IPS-15b (cell line): Measurements from ENCODE around the gene LRP2BP.
"Not testable (repeated sequence)": the region's sequence is repeated elsewhere in the genome, so short reads cannot be mapped to it uniquely, and the experiment has no call there.

ENCODE experiments used
- H3K27me3 ChIP-seq: one replicate; pipeline ENCODE4 v1.6.1; 2013; ENCODE audit warnings: low read length; ENCODE audit not compliant: control insufficient read depth, insufficient read depth
- H3K36me3 ChIP-seq: one replicate; pipeline ENCODE4 v1.6.1; 2013; ENCODE audit warnings: low read length; ENCODE audit not compliant: control insufficient read depth, insufficient read depth
- H3K4me1 ChIP-seq: one replicate; pipeline ENCODE4 v1.6.1; 2013; ENCODE audit warnings: mild to moderate bottlenecking, low read length; ENCODE audit not compliant: control insufficient read depth, insufficient read depth
- H3K4me3 ChIP-seq: one replicate; pipeline ENCODE4 v1.5.1; 2013; ENCODE audit warnings: low read depth, low read length
- H3K9ac ChIP-seq: one replicate; pipeline ENCODE4 v1.6.1; 2013; ENCODE audit warnings: low read depth, mild to moderate bottlenecking, low read length
- H3K9me3 ChIP-seq: one replicate; pipeline ENCODE4 v1.6.1; 2013; ENCODE audit warnings: mild to moderate bottlenecking, low read length; ENCODE audit not compliant: control insufficient read depth, insufficient read depth

Gene LRP2BP

GRCh38 chr4:185374027-185374426 lies 21.7 kb downstream of the LRP2BP start:
- Histone ChIP-seq H3K9me3 (no peaks in the 10 kb centered on the region), H3K9ac (no peak overlapping the region), H3K4me1 (peaks cover 5% of the 10 kb centered on the region), H3K4me3 (no peak overlapping the region), H3K36me3 (no peaks in the 10 kb centered on the region), H3K27me3 (no peaks in the 10 kb centered on the region)

- H3K4me3 ChIP-seq = no peak overlapping the region
- H3K9ac ChIP-seq = no peak overlapping the region
- H3K9me3 ChIP-seq = no peaks in the 10 kb centered on the region
- no peaks in the 10 kb centered on the region for H3K4me1 ChIP-seq
- no peaks in the 10 kb centered on the region for H3K27me3 ChIP-seq
- no peaks in the 10 kb centered on the region for H3K36me3 ChIP-seq
These were observed 24.0 kb downstream of the LRP2BP start for GRCh38 chr4:185371702-185372101.

GRCh38 chr4:185370268-185370949 lies 25.3 kb downstream of the LRP2BP start:
- H3K4me3 ChIP-seq = no peak overlapping the region

GRCh38 chr4:185369731-185370130 lies 26.0 kb downstream of the LRP2BP start:
- no peaks in the 10 kb centered on the region for H3K36me3 ChIP-seq
- H3K9me3 ChIP-seq = no peaks in the 10 kb centered on the region
- H3K4me1 ChIP-seq = no peaks in the 10 kb centered on the region
- H3K9ac ChIP-seq = no peak overlapping the region
- H3K4me3 ChIP-seq = no peak overlapping the region
- H3K27me3 ChIP-seq = no peaks in the 10 kb centered on the region

More at GRCh38 chr4:185370268-185370949, 25.3 kb downstream of the LRP2BP start:
- no peaks in the 10 kb centered on the region for H3K27me3 ChIP-seq
- no peak overlapping the region for H3K9ac ChIP-seq
- no peaks in the 10 kb centered on the region for H3K4me1 ChIP-seq
- H3K36me3 ChIP-seq = no peaks in the 10 kb centered on the region
- no peaks in the 10 kb centered on the region for H3K9me3 ChIP-seq

GRCh38 chr4:185364886-185365285 lies 30.8 kb downstream of the LRP2BP start:
- H3K36me3 ChIP-seq = no peaks in the 10 kb centered on the region
- H3K4me3 ChIP-seq = no peak overlapping the region
- no peaks in the 10 kb centered on the region for H3K27me3 ChIP-seq
- no peak overlapping the region for H3K9ac ChIP-seq
- H3K9me3 ChIP-seq = no peaks in the 10 kb centered on the region
- no peaks in the 10 kb centered on the region for H3K4me1 ChIP-seq

GRCh38 chr4:185363251-185363650 lies 32.5 kb downstream of the LRP2BP start:
- no peaks in the 10 kb centered on the region for H3K27me3 ChIP-seq
- no peak overlapping the region for H3K4me3 ChIP-seq
- no peaks in the 10 kb centered on the region for H3K4me1 ChIP-seq
- H3K36me3 ChIP-seq = no peaks in the 10 kb centered on the region
- no peaks in the 10 kb centered on the region for H3K9me3 ChIP-seq
- H3K9ac ChIP-seq = no peak overlapping the region

- H3K27me3 ChIP-seq, H3K9me3 ChIP-seq, H3K4me1 ChIP-seq, H3K9ac ChIP-seq, H3K4me3 ChIP-seq, H3K36me3 ChIP-seq: not testable (repeated sequence)
These were observed 33.2 kb downstream of the LRP2BP start for GRCh38 chr4:185362570-185362969.

- Histone ChIP-seq H3K9ac (no peak overlapping the region), H3K4me1 (no peaks in the 10 kb centered on the region), H3K4me3 (no peak overlapping the region), H3K27me3 (no peaks in the 10 kb centered on the region), H3K9me3 (no peaks in the 10 kb centered on the region), H3K36me3 (no peaks in the 10 kb centered on the region)
These were observed 33.9 kb downstream of the LRP2BP start for GRCh38 chr4:185361872-185362271.

GRCh38 chr4:185359767-185360446 lies 35.8 kb downstream of the LRP2BP start:
- H3K36me3 ChIP-seq = no peaks in the 10 kb centered on the region
- no peak overlapping the region for H3K9ac ChIP-seq

GRCh38 chr4:185358959-185359358 lies 36.8 kb downstream of the LRP2BP start:
- H3K27me3 ChIP-seq = no peaks in the 10 kb centered on the region
- no peaks in the 10 kb centered on the region for H3K36me3 ChIP-seq
- H3K9me3 ChIP-seq = no peaks in the 10 kb centered on the region
- H3K4me3 ChIP-seq = no peak overlapping the region
- H3K9ac ChIP-seq = no peak overlapping the region
- no peaks in the 10 kb centered on the region for H3K4me1 ChIP-seq

More at GRCh38 chr4:185359767-185360446, 35.8 kb downstream of the LRP2BP start:
- Histone ChIP-seq H3K4me3 (no peak overlapping the region), H3K4me1 (no peaks in the 10 kb centered on the region), H3K9me3 (no peaks in the 10 kb centered on the region), H3K27me3 (no peaks in the 10 kb centered on the region)

GRCh38 chr4:185358514-185358913 lies 37.2 kb downstream of the LRP2BP start:
- no peaks in the 10 kb centered on the region for H3K4me1 ChIP-seq
- no peaks in the 10 kb centered on the region for H3K36me3 ChIP-seq
- H3K27me3 ChIP-seq = no peaks in the 10 kb centered on the region
- H3K4me3 ChIP-seq = no peak overlapping the region
- H3K9ac ChIP-seq = no peak overlapping the region
- H3K9me3 ChIP-seq = no peaks in the 10 kb centered on the region

- Histone ChIP-seq H3K9ac (no peak overlapping the region), H3K4me3 (no peak overlapping the region)
These were observed 37.8 kb downstream of the LRP2BP start for GRCh38 chr4:185357733-185358440.

More at GRCh38 chr4:185357733-185358440, 37.8 kb downstream of the LRP2BP start:
- Histone ChIP-seq H3K36me3 (no peaks in the 10 kb centered on the region), H3K27me3 (no peaks in the 10 kb centered on the region), H3K9me3 (no peaks in the 10 kb centered on the region), H3K4me1 (no peaks in the 10 kb centered on the region)
